Astrocyte (in vitro differentiated cells and primary cell): ENCODE data around the gene RPS6KA4.

ENCODE experiments used
- EZH2 ChIP-seq: IDR thresholded peaks from 2 replicates; pipeline ENCODE4 v1.6.1; 2012; ENCODE audit warnings: mild to moderate bottlenecking, low read length, inconsistent platforms; ENCODE audit not compliant: insufficient read depth
- TF ChIP-seq, protein P1 (sequence below): IDR thresholded peaks from 2 replicates; pipeline ENCODE4 v1.5.1; 2011; ENCODE audit warnings: low read depth, mild to moderate bottlenecking, inconsistent platforms, low read length, moderate library complexity; ENCODE audit not compliant: insufficient read depth

GRCh38 chr11:64322925-64323260 is 36.1 kb upstream of the RPS6KA4 start:
- TF ChIP-seq, protein P1, sequence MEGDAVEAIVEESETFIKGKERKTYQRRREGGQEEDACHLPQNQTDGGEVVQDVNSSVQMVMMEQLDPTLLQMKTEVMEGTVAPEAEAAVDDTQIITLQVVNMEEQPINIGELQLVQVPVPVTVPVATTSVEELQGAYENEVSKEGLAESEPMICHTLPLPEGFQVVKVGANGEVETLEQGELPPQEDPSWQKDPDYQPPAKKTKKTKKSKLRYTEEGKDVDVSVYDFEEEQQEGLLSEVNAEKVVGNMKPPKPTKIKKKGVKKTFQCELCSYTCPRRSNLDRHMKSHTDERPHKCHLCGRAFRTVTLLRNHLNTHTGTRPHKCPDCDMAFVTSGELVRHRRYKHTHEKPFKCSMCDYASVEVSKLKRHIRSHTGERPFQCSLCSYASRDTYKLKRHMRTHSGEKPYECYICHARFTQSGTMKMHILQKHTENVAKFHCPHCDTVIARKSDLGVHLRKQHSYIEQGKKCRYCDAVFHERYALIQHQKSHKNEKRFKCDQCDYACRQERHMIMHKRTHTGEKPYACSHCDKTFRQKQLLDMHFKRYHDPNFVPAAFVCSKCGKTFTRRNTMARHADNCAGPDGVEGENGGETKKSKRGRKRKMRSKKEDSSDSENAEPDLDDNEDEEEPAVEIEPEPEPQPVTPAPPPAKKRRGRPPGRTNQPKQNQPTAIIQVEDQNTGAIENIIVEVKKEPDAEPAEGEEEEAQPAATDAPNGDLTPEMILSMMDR, result no peak
- no peak for TF ChIP-seq EZH2
